Measurements from ENCODE around the gene SEC22B.
"Not testable (repeated sequence)": the region's sequence is repeated elsewhere in the genome, so short reads cannot be mapped to it uniquely, and the experiment has no call there.

The SEC22B gene

GRCh38 chr1:120178799-120179756 is 2.8 kb upstream of the SEC22B start:
- H3K9ac ChIP-seq (ENCODE audit: low read depth, low read length), result peak overlapping the region; percentile 28; the same call in 1 of the 2 replicates
- peaks cover 14% of the 10 kb centered on the region for H3K4me1 ChIP-seq (ENCODE audit: insufficient read depth, low read length)
- no peaks in the 10 kb centered on the region for H3K9me3 ChIP-seq (ENCODE audit: insufficient read depth, low read depth, low read length)
- whole genome bisulfite sequencing, result 70% methylated on average over 5 of the region's 6 CpGs
- H3K27me3 ChIP-seq (ENCODE audit: insufficient read depth, low read length), result no peaks in the 10 kb centered on the region
- H3K4me3 ChIP-seq (ENCODE audit: low read length), result no peak overlapping the region
- H3K36me3 ChIP-seq (ENCODE audit: insufficient read depth, low read length), result no peaks in the 10 kb centered on the region
- H3K27ac ChIP-seq (ENCODE audit: low read depth, low read length), result peak overlapping the region; percentile 44

GRCh38 chr1:120178058-120178457 is 1.7 kb upstream of the SEC22B start:
- H3K9ac ChIP-seq (ENCODE audit: low read depth, low read length); H3K27ac ChIP-seq (ENCODE audit: low read depth, low read length); H3K4me3 ChIP-seq (ENCODE audit: low read length); H3K36me3 ChIP-seq (ENCODE audit: insufficient read depth, low read length); H3K27me3 ChIP-seq (ENCODE audit: insufficient read depth, low read length); H3K9me3 ChIP-seq (ENCODE audit: insufficient read depth, low read depth, low read length): not testable (repeated sequence)
- 92% methylated on average over 2 of the region's 2 CpGs for WGBS
- H3K4me1 ChIP-seq (ENCODE audit: insufficient read depth, low read length), result peaks cover 14% of the 10 kb centered on the region

- WGBS, result 0% methylated on average over 2 of the region's 7 CpGs
- not testable (repeated sequence) for H3K27me3 ChIP-seq (ENCODE audit: insufficient read depth, low read length); H3K9me3 ChIP-seq (ENCODE audit: insufficient read depth, low read depth, low read length); H3K36me3 ChIP-seq (ENCODE audit: insufficient read depth, low read length)
- H3K4me1 ChIP-seq (ENCODE audit: insufficient read depth, low read length), result peaks cover 14% of the 10 kb centered on the region
- peak overlapping the region; percentile 82 for H3K4me3 ChIP-seq (ENCODE audit: low read length)
- H3K27ac ChIP-seq (ENCODE audit: low read depth, low read length), result peak overlapping the region; percentile 95
- peak overlapping the region; percentile 85 for H3K9ac ChIP-seq (ENCODE audit: low read depth, low read length)
Measured at GRCh38 chr1:120175688-120176087, 632 bp downstream of the SEC22B start.

- not testable (repeated sequence) for H3K27ac ChIP-seq (ENCODE audit: low read depth, low read length); H3K9me3 ChIP-seq (ENCODE audit: insufficient read depth, low read depth, low read length); H3K4me3 ChIP-seq (ENCODE audit: low read length); H3K9ac ChIP-seq (ENCODE audit: low read depth, low read length); H3K27me3 ChIP-seq (ENCODE audit: insufficient read depth, low read length); H3K4me1 ChIP-seq (ENCODE audit: insufficient read depth, low read length); H3K36me3 ChIP-seq (ENCODE audit: insufficient read depth, low read length)
- no CpG with 5 or more reads among the region's 1 CpG for WGBS
Measured at GRCh38 chr1:120164761-120165160, 11.6 kb downstream of the SEC22B start.

GRCh38 chr1:120162015-120162414 is 14.3 kb downstream of the SEC22B start:
- no CpG with 5 or more reads among the region's 2 CpGs for WGBS

GRCh38 chr1:120158495-120158894 is 17.8 kb downstream of the SEC22B start:
- not testable (repeated sequence) for H3K9ac ChIP-seq (ENCODE audit: low read depth, low read length); H3K27ac ChIP-seq (ENCODE audit: low read depth, low read length); H3K4me3 ChIP-seq (ENCODE audit: low read length); H3K27me3 ChIP-seq (ENCODE audit: insufficient read depth, low read length); H3K9me3 ChIP-seq (ENCODE audit: insufficient read depth, low read depth, low read length); H3K4me1 ChIP-seq (ENCODE audit: insufficient read depth, low read length); H3K36me3 ChIP-seq (ENCODE audit: insufficient read depth, low read length)
- WGBS, result no CpG with 5 or more reads among the region's 1 CpG

More at GRCh38 chr1:120162015-120162414, 14.3 kb downstream of the SEC22B start:
- H3K27me3 ChIP-seq (ENCODE audit: insufficient read depth, low read length); H3K4me3 ChIP-seq (ENCODE audit: low read length); H3K27ac ChIP-seq (ENCODE audit: low read depth, low read length); H3K4me1 ChIP-seq (ENCODE audit: insufficient read depth, low read length); H3K9me3 ChIP-seq (ENCODE audit: insufficient read depth, low read depth, low read length); H3K9ac ChIP-seq (ENCODE audit: low read depth, low read length); H3K36me3 ChIP-seq (ENCODE audit: insufficient read depth, low read length): not testable (repeated sequence)

GRCh38 chr1:120158086-120158485 is 18.2 kb downstream of the SEC22B start:
- no CpG with 5 or more reads among the region's 4 CpGs for WGBS
- not testable (repeated sequence) for H3K27me3 ChIP-seq (ENCODE audit: insufficient read depth, low read length); H3K9me3 ChIP-seq (ENCODE audit: insufficient read depth, low read depth, low read length); H3K4me1 ChIP-seq (ENCODE audit: insufficient read depth, low read length); H3K4me3 ChIP-seq (ENCODE audit: low read length); H3K36me3 ChIP-seq (ENCODE audit: insufficient read depth, low read length); H3K27ac ChIP-seq (ENCODE audit: low read depth, low read length); H3K9ac ChIP-seq (ENCODE audit: low read depth, low read length)

GRCh38 chr1:120150138-120150822 is 26.0 kb downstream of the SEC22B start:
- no CpG with 5 or more reads among the region's 3 CpGs for WGBS
- H3K27me3 ChIP-seq (ENCODE audit: insufficient read depth, low read length), result not testable (repeated sequence)

GRCh38 chr1:120149420-120150059 is 26.8 kb downstream of the SEC22B start:
- H3K27me3 ChIP-seq (ENCODE audit: insufficient read depth, low read length); H3K36me3 ChIP-seq (ENCODE audit: insufficient read depth, low read length); H3K4me1 ChIP-seq (ENCODE audit: insufficient read depth, low read length); H3K4me3 ChIP-seq (ENCODE audit: low read length); H3K27ac ChIP-seq (ENCODE audit: low read depth, low read length); H3K9ac ChIP-seq (ENCODE audit: low read depth, low read length); H3K9me3 ChIP-seq (ENCODE audit: insufficient read depth, low read depth, low read length): not testable (repeated sequence)

More at GRCh38 chr1:120150138-120150822, 26.0 kb downstream of the SEC22B start:
- not testable (repeated sequence) for H3K4me3 ChIP-seq (ENCODE audit: low read length); H3K36me3 ChIP-seq (ENCODE audit: insufficient read depth, low read length); H3K9me3 ChIP-seq (ENCODE audit: insufficient read depth, low read depth, low read length); H3K27ac ChIP-seq (ENCODE audit: low read depth, low read length); H3K9ac ChIP-seq (ENCODE audit: low read depth, low read length); H3K4me1 ChIP-seq (ENCODE audit: insufficient read depth, low read length)

GRCh38 chr1:120145806-120146205 is 30.5 kb downstream of the SEC22B start:
- H3K27me3 ChIP-seq (ENCODE audit: insufficient read depth, low read length); H3K27ac ChIP-seq (ENCODE audit: low read depth, low read length); H3K36me3 ChIP-seq (ENCODE audit: insufficient read depth, low read length); H3K9me3 ChIP-seq (ENCODE audit: insufficient read depth, low read depth, low read length); H3K4me3 ChIP-seq (ENCODE audit: low read length); H3K9ac ChIP-seq (ENCODE audit: low read depth, low read length); H3K4me1 ChIP-seq (ENCODE audit: insufficient read depth, low read length): not testable (repeated sequence)
- no CpG with 5 or more reads among the region's 1 CpG for WGBS

GRCh38 chr1:120144626-120145025 is 31.7 kb downstream of the SEC22B start:
- not testable (repeated sequence) for H3K9ac ChIP-seq (ENCODE audit: low read depth, low read length); H3K4me1 ChIP-seq (ENCODE audit: insufficient read depth, low read length); H3K27ac ChIP-seq (ENCODE audit: low read depth, low read length); H3K36me3 ChIP-seq (ENCODE audit: insufficient read depth, low read length); H3K4me3 ChIP-seq (ENCODE audit: low read length); H3K27me3 ChIP-seq (ENCODE audit: insufficient read depth, low read length); H3K9me3 ChIP-seq (ENCODE audit: insufficient read depth, low read depth, low read length)
- no CpG with 5 or more reads among the region's 1 CpG for WGBS

All from HUES64 (cell line).